Measurements from ENCODE around the gene ATP6V1D. TPM values are rescaled to one million over a fixed set of nuclear protein-coding genes. Genes with fewer than 3 reads are reported as not detected.
"Not testable (repeated sequence)": the region's sequence is repeated elsewhere in the genome, so short reads cannot be mapped to it uniquely, and the experiment has no call there.

Gene ATP6V1D
- polyA plus RNA-seq, 2 of the 4 experiments (the other 2 are of a cell fraction), result 81.7 to 104 TPM

DNA sequence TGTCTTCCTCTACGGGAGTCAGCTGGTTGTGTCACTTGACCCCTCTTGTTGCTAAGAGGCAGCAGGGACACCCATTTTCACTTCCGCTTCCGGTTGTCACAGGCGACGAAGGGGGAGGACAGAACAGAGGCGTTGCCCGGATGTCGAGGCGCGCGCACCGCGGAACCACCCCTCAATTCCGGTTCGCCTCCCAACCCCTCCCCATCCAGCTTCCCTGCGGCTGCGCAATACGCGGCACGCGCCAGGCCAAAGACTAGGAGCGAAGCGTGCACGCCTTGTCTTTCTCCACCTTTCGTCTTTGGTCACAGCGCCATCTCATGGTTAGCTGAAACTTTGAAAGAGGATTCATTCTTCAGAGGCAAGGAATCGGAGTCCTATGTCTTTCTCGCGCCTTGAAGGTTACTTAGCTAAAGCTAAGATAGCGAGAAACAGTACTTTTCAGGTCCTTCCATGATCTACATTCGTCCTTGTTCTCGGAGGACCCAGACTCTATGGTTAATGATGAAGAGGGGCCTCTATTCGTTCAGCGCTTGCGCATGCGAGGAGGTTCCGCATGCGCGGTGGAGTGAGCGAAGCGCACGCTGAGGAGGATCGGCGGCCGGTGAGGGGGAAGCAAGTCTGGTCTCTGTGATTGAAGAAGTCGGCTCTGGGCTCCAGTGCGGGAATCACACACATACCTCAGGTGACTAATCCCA is at the start of gene ATP6V1D, which contains the start of gene EIF2S1 (continued):
- TF ChIP-seq, protein P1, sequence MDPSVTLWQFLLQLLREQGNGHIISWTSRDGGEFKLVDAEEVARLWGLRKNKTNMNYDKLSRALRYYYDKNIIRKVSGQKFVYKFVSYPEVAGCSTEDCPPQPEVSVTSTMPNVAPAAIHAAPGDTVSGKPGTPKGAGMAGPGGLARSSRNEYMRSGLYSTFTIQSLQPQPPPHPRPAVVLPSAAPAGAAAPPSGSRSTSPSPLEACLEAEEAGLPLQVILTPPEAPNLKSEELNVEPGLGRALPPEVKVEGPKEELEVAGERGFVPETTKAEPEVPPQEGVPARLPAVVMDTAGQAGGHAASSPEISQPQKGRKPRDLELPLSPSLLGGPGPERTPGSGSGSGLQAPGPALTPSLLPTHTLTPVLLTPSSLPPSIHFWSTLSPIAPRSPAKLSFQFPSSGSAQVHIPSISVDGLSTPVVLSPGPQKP (IDR thresholded peaks at IDR 0.05; ENCODE audit: low read depth, low read length), result 0 out of 2 replicates have a peak, but pooled peaks have one; percentile 40
- TF ChIP-seq FOXS1 (CRISPR knock-in tag; IDR thresholded peaks at IDR 0.05) (no peak), ZC3H11A (IDR thresholded peaks at IDR 0.05) (no peak), TP53 (CRISPR knock-in tag; IDR thresholded peaks at IDR 0.05) (no peak), ZFP36 (IDR thresholded peaks at IDR 0.05; ENCODE audit: borderline replicate concordance, partially characterized antibody) (no peak), BHLHE40 (IDR thresholded peaks at IDR 0.05; ENCODE audit: low read depth, low read length) (peak; percentile 94), ESRRA (IDR thresholded peaks at IDR 0.05; ENCODE audit: borderline replicate concordance, low read length) (no peak), RFX5 (IDR thresholded peaks at IDR 0.05) (peak; percentile 50; the same call in 1 of the 2 replicates), JUN (IDR thresholded peaks at IDR 0.05) (peak; percentile 80 to 82), HOXA7 (CRISPR knock-in tag; IDR thresholded peaks at IDR 0.05) (no peak), JUNB (IDR thresholded peaks at IDR 0.05) (no peak), PHF8 (IDR thresholded peaks at IDR 0.05; ENCODE audit: borderline replicate concordance, low read depth) (no peak), RCOR1 (IDR thresholded peaks at IDR 0.05; ENCODE audit: low read depth, low read length) (no peak), EHF (CRISPR knock-in tag; IDR thresholded peaks at IDR 0.05) (no peak), GATA3 (IDR thresholded peaks at IDR 0.05; ENCODE audit: borderline replicate concordance) (no peak)
- TF ChIP-seq, protein P2, sequence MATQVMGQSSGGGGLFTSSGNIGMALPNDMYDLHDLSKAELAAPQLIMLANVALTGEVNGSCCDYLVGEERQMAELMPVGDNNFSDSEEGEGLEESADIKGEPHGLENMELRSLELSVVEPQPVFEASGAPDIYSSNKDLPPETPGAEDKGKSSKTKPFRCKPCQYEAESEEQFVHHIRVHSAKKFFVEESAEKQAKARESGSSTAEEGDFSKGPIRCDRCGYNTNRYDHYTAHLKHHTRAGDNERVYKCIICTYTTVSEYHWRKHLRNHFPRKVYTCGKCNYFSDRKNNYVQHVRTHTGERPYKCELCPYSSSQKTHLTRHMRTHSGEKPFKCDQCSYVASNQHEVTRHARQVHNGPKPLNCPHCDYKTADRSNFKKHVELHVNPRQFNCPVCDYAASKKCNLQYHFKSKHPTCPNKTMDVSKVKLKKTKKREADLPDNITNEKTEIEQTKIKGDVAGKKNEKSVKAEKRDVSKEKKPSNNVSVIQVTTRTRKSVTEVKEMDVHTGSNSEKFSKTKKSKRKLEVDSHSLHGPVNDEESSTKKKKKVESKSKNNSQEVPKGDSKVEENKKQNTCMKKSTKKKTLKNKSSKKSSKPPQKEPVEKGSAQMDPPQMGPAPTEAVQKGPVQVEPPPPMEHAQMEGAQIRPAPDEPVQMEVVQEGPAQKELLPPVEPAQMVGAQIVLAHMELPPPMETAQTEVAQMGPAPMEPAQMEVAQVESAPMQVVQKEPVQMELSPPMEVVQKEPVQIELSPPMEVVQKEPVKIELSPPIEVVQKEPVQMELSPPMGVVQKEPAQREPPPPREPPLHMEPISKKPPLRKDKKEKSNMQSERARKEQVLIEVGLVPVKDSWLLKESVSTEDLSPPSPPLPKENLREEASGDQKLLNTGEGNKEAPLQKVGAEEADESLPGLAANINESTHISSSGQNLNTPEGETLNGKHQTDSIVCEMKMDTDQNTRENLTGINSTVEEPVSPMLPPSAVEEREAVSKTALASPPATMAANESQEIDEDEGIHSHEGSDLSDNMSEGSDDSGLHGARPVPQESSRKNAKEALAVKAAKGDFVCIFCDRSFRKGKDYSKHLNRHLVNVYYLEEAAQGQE (IDR thresholded peaks at IDR 0.05), result no peak
- TF ChIP-seq, protein P3, sequence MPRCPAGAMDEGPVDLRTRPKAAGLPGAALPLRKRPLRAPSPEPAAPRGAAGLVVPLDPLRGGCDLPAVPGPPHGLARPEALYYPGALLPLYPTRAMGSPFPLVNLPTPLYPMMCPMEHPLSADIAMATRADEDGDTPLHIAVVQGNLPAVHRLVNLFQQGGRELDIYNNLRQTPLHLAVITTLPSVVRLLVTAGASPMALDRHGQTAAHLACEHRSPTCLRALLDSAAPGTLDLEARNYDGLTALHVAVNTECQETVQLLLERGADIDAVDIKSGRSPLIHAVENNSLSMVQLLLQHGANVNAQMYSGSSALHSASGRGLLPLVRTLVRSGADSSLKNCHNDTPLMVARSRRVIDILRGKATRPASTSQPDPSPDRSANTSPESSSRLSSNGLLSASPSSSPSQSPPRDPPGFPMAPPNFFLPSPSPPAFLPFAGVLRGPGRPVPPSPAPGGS (IDR thresholded peaks at IDR 0.05), result peak; percentile 41; the same call in 1 of the 3 replicates

DNA sequence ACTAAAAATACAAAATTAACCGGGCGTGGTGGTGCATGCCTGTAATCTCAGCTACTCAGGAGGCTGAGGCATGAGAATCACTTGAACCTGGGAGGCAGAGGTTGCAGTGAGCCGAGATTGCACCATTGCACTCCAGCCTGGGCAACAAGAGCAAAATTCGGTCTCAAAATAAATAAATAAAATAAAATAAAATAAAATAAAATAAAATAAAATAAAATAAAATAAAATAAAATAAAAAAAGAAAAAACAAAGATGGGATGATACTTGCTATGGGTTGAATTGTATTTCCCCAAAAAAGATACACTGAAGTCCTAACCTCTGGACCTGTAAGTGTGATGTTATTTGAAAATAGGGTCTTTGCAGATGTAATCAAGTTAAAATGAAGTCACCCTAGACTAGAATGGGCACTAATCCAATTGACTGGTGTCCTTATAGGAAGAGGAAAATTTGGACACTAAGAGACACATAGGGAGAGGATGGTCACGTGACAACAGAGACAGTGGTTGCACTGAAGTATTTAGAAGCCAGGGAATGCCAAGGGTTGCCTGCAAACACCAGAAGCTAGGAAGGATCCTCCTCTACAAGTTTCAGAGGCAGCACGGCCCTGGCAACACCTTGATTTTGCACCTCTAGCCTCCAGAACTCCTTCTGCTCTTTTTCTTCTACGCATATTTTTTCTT is 48.7 kb upstream of the ATP6V1D start:
- H3K4me3 ChIP-seq; POLR2A ChIA-PET; H3K4me2 ChIP-seq; ATAC-seq; H3K9me3 ChIP-seq; DNase-seq (ENCODE audit: low read depth in 1 of 2, low spot score in 1 of 2); FAIRE-seq; H3K27ac ChIP-seq: not testable (repeated sequence)
- 91% methylated on average over 7 of the region's 7 CpGs for WGBS (ENCODE audit: missing lambda C conversion rate)
- H3K4me1 ChIP-seq, result peaks cover 10% of the 10 kb centered on the region
- CTCF ChIA-PET, result interaction anchor here (0.6 to 1.7 kb wide), 2 partner anchors 27 to 296 kb away, joined by 3 to 5 read pairs; no protein-coding TSS in a partner anchor

DNA sequence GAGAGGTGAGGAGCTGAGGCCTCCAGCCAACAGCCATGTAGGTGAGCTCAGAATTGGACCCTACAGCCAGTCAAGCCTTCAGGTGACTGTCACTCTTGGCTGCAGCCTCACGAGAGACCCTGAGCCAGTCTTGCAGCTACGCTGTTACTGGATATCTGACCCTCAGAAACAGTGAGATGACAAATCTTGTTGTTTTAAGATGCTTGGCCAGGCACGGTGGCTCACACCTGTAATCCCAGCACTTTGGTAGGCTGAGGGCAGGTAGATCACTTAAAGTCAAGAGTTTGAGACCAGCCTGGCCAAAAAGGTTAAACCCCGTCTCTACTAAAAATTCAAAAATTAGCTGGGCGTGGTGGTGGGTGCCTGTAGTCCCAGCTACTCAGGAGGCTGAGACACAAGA is 46.2 kb upstream of the ATP6V1D start:
- Histone ChIP-seq H3K9me3 (no peaks in the 10 kb centered on the region; the same call in 2 of the 3 replicates), H3K4me1 (no peaks in the 10 kb centered on the region), H3K27ac (no peak overlapping the region), H3K4me3 (no peak overlapping the region), H3K4me2 (no peak overlapping the region)
- ATAC-seq (no peak), DNase-seq (ENCODE audit: low read depth in 1 of 2, low spot score in 1 of 2) (no peak), FAIRE-seq (no peak)
- WGBS (ENCODE audit: missing lambda C conversion rate), result 95% methylated on average over 3 of the region's 5 CpGs
- ChIA-PET POLR2A (no interaction called here), CTCF (interaction anchor here (0.8 to 2.3 kb wide), 4 partner anchors 15 to 166 kb away, joined by 3 to 9 read pairs (median 3); no protein-coding TSS in a partner anchor)
- TF ChIP-seq, protein P4, sequence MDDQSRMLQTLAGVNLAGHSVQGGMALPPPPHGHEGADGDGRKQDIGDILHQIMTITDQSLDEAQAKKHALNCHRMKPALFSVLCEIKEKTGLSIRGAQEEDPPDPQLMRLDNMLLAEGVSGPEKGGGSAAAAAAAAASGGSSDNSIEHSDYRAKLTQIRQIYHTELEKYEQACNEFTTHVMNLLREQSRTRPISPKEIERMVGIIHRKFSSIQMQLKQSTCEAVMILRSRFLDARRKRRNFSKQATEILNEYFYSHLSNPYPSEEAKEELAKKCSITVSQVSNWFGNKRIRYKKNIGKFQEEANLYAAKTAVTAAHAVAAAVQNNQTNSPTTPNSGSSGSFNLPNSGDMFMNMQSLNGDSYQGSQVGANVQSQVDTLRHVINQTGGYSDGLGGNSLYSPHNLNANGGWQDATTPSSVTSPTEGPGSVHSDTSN (IDR thresholded peaks at IDR 0.05), result no peak
- TF ChIP-seq ZFP36 (IDR thresholded peaks at IDR 0.05; ENCODE audit: borderline replicate concordance, partially characterized antibody) (no peak), CHD4 (IDR thresholded peaks at IDR 0.05; ENCODE audit: borderline replicate concordance) (no peak), CBX8 (IDR thresholded peaks at IDR 0.05) (no peak), RARB (CRISPR knock-in tag; IDR thresholded peaks at IDR 0.05) (no peak), EHF (CRISPR knock-in tag; IDR thresholded peaks at IDR 0.05) (no peak), JUN (IDR thresholded peaks at IDR 0.05) (no peak), KDM5A (IDR thresholded peaks at IDR 0.05) (no peak)
- TF ChIP-seq, protein P5, sequence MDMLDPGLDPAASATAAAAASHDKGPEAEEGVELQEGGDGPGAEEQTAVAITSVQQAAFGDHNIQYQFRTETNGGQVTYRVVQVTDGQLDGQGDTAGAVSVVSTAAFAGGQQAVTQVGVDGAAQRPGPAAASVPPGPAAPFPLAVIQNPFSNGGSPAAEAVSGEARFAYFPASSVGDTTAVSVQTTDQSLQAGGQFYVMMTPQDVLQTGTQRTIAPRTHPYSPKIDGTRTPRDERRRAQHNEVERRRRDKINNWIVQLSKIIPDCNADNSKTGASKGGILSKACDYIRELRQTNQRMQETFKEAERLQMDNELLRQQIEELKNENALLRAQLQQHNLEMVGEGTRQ (IDR thresholded peaks at IDR 0.05), result no peak
